Endometrial microvascular endothelial cells (primary cell): ENCODE results near the gene GUK1. TPM values are rescaled to one million over a fixed set of nuclear protein-coding genes. Genes with fewer than 3 reads are reported as not detected.
"Not testable (repeated sequence)": the region's sequence is repeated elsewhere in the genome, so short reads cannot be mapped to it uniquely, and the experiment has no call there.

Experiments
- in situ Hi-C: cut with HindIII; loops from 2 replicates; pipeline ENCODE4 v1.10.0; 2017; ENCODE audit warnings: low sequenced_read_pairs, low pct_unique_long_range_greater_than_20kb; ENCODE audit errors: inconsistent ontology term
- total RNA-seq: library from RNA; depleted of rRNA; stranded (reverse); fragments of >200 nt; gene quantifications from one replicate; pipeline ENCODE4 v1.2.3, GENCODE V29; 2015; ENCODE audit errors: inconsistent ontology term

GUK1 gene
- total RNA-seq, 1 donor from 2014 or later = 265 TPM

- in situ Hi-C loops = no loop called here
These were observed 29.3 kb downstream of the GUK1 start for GRCh38 chr1:228169345-228169744.

- in situ Hi-C loops = no loop called here
These were observed 30.6 kb downstream of the GUK1 start for GRCh38 chr1:228170666-228171065.

- in situ Hi-C loops = no loop called here
These were observed 31.3 kb downstream of the GUK1 start for GRCh38 chr1:228171221-228171891.

GRCh38 chr1:228172591-228173527 lies 32.8 kb downstream of the GUK1 start:
- in situ Hi-C loops = no loop called here

GRCh38 chr1:228173528-228174481 lies 33.7 kb downstream of the GUK1 start:
- in situ Hi-C loops = not testable (repeated sequence)

GRCh38 chr1:228174482-228175315 lies 34.6 kb downstream of the GUK1 start:
- in situ Hi-C loops = no loop called here

- in situ Hi-C loops = no loop called here
These were observed 35.4 kb downstream of the GUK1 start for GRCh38 chr1:228175316-228176023.

GRCh38 chr1:228176024-228176395 lies 35.9 kb downstream of the GUK1 start:
- in situ Hi-C loops = no loop called here

GRCh38 chr1:228176461-228177182 lies 36.5 kb downstream of the GUK1 start:
- in situ Hi-C loops = no loop called here

GRCh38 chr1:228177183-228177475 lies 37.0 kb downstream of the GUK1 start:
- in situ Hi-C loops = no loop called here

- in situ Hi-C loops = no loop called here
These were observed 37.9 kb downstream of the GUK1 start for GRCh38 chr1:228177721-228178710.

GRCh38 chr1:228178737-228179684 lies 38.9 kb downstream of the GUK1 start:
- in situ Hi-C loops = no loop called here

- in situ Hi-C loops = no loop called here
These were observed 40.3 kb downstream of the GUK1 start for GRCh38 chr1:228180271-228180958.

GRCh38 chr1:228180959-228181644 lies 41.0 kb downstream of the GUK1 start:
- in situ Hi-C loops = no loop called here
